ENCODE results near the gene INVS.

Gene INVS

GRCh38 chr9:100219347-100219746 is 120.3 kb downstream of the INVS start:
- TF ChIP-seq, protein P1, sequence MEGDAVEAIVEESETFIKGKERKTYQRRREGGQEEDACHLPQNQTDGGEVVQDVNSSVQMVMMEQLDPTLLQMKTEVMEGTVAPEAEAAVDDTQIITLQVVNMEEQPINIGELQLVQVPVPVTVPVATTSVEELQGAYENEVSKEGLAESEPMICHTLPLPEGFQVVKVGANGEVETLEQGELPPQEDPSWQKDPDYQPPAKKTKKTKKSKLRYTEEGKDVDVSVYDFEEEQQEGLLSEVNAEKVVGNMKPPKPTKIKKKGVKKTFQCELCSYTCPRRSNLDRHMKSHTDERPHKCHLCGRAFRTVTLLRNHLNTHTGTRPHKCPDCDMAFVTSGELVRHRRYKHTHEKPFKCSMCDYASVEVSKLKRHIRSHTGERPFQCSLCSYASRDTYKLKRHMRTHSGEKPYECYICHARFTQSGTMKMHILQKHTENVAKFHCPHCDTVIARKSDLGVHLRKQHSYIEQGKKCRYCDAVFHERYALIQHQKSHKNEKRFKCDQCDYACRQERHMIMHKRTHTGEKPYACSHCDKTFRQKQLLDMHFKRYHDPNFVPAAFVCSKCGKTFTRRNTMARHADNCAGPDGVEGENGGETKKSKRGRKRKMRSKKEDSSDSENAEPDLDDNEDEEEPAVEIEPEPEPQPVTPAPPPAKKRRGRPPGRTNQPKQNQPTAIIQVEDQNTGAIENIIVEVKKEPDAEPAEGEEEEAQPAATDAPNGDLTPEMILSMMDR (conservative IDR thresholded peaks at IDR 0.05; ENCODE audit: low read depth, low read length), result no peak
- no peak overlapping the region for H3K4me3 ChIP-seq (ENCODE audit: low read length)
- DNase-seq (ENCODE audit: low read depth), result no peak

GRCh38 chr9:100220936-100221335 is 121.9 kb downstream of the INVS start:
- TF ChIP-seq, protein P1 (conservative IDR thresholded peaks at IDR 0.05; ENCODE audit: low read depth, low read length), result no peak

DNA sequence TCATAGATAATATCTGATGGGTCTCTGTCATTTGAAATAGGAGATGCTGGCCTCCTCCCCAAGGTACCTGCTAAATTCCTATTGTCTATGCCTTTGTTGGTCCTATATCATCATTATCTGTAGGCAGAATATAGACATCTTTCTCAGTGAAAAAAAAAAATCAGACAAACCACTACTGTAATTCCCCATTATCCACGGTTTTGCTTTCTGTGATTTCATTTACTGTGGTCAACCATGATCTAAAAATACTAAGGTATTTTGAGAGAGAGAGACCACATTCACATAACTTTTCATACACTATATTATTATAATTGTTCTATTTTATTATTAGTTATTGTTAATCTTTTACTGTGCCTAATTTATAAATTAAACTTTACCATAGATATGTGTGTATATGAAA is 122.5 kb downstream of the INVS start:
- no peak overlapping the region for H3K4me3 ChIP-seq (ENCODE audit: low read length)
- TF ChIP-seq, protein P1 (conservative IDR thresholded peaks at IDR 0.05; ENCODE audit: low read depth, low read length), result no peak
- DNase-seq (ENCODE audit: low read depth), result no peak

More at GRCh38 chr9:100220936-100221335, 121.9 kb downstream of the INVS start:
- H3K4me3 ChIP-seq (ENCODE audit: low read length), result no peak overlapping the region
- DNase-seq (ENCODE audit: low read depth), result no peak

DNA sequence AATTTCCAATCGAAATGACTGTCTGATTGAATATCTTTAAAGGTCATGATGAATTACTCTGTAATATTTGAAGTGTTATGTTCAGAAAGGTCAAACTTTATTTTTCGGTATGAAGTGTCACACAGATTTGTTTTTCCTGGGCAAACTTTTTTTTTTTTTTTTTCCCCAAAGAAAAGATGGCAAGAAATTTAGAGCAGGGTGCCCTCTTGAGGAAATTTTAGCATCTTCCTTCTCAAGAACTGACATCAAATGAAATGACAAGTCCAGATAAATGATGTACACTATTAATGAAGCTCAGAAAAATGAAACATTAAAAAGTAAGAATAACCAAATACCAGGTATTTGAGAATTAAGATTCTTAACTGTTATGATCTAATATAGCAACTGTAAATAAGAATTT is 123.6 kb downstream of the INVS start:
- no peak for DNase-seq (ENCODE audit: low read depth)
- H3K4me3 ChIP-seq (ENCODE audit: low read length), result no peak overlapping the region
- TF ChIP-seq, protein P1 (conservative IDR thresholded peaks at IDR 0.05; ENCODE audit: low read depth, low read length), result peak; percentile 46

DNA sequence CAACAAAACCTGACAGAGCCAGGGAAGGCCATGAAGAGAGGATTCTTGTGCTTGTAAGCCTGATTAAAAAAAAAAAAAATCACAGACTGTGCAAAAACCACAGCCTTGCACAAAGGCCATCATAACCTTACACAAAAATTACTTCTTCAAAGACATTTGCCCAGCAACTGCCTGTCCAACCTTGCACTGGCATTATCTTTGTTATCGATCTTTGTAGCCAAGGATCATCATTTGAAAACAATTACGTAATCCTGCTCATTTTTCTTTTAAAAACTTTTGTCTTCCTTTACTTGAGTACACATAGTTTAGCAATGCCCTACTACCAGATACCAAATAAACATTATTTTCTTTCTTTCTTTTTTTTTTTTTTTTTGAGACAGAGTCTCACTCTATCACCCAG is 128.6 kb downstream of the INVS start:
- DNase-seq (ENCODE audit: low read depth), result no peak
- TF ChIP-seq, protein P1 (conservative IDR thresholded peaks at IDR 0.05; ENCODE audit: low read depth, low read length), result no peak
- H3K4me3 ChIP-seq (ENCODE audit: low read length), result no peak overlapping the region

GRCh38 chr9:100228352-100228869 is 129.4 kb downstream of the INVS start:
- TF ChIP-seq, protein P1 (conservative IDR thresholded peaks at IDR 0.05; ENCODE audit: low read depth, low read length), result no peak
- DNase-seq (ENCODE audit: low read depth), result no peak
- H3K4me3 ChIP-seq (ENCODE audit: low read length), result no peak overlapping the region

DNA sequence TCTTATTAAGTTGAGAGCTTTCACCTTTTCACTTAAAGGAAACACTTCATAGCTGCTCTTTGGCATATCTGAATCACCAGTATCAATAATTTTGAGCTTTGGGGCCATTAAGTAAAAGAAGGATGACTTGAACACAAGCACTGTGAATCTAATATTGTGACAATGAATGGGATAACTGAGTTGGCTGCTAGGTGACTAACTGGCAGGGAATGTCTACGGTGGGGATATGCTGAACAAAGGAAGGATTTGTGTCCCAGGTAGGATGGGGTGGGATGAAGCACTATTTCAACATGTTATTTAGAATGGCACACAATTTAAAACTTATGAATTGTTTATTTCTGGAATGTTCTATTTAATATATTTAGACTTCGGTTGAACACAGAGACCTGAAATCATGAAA is 130.1 kb downstream of the INVS start:
- TF ChIP-seq, protein P1 (conservative IDR thresholded peaks at IDR 0.05; ENCODE audit: low read depth, low read length), result no peak
- H3K4me3 ChIP-seq (ENCODE audit: low read length), result no peak overlapping the region
- no peak for DNase-seq (ENCODE audit: low read depth)

All from retinal pigment epithelial cell (primary cell).